GM12878 (cell line): ENCODE data around the gene NF1. TPM values are rescaled to one million over a fixed set of nuclear protein-coding genes. Genes with fewer than 3 reads are reported as not detected.

Experiments used
- ATAC-seq: fragments of 200-7000 bp; cut with Tn5 transposase; 3 replicates; pipeline ENCODE4 v1.9.1; 2020; ENCODE audit warnings: mild to moderate bottlenecking, moderate library complexity
- BruUV-seq: library from RNA; stranded (reverse); fragments of 400-500 nt; replicated peaks from 2 replicates; lab custom pipeline; 2021; lab: Mats Ljungman, UMichigan
- CTCF ChIA-PET: fragments of 300-600 bp; sonication (Branson Sonifier 250); formaldehyde crosslinking; extraction: SDS; loops from one replicate; lab custom pipeline; 2021; ENCODE audit warnings: inconsistent platforms; lab: Yijun Ruan, JAX
- POLR2A ChIA-PET: fragments of 350-600 bp; formaldehyde crosslinking; extraction: SDS; loops from one replicate; lab custom pipeline; 2021; ENCODE audit warnings: inconsistent platforms; lab: Charles Lee
- RAD21 ChIA-PET: fragments of 300-600 bp; sonication (Branson Sonifier 250); formaldehyde crosslinking; loops from one replicate; lab custom pipeline; 2023; ENCODE audit warnings: antibody characterized with exemption; ENCODE audit not compliant: unreplicated experiment; lab: Charles Lee
- SMC1A ChIA-PET: fragments of 300-600 bp; sonication (Branson Sonifier 250); formaldehyde crosslinking; loops from one replicate; lab custom pipeline; 2023; ENCODE audit not compliant: unreplicated experiment, uncharacterized antibody; lab: Charles Lee
- DNase-seq: peaks from one replicate; pipeline ENCODE4 v3.0.0-alpha.2; 2011; ENCODE audit warnings: low read depth, low spot score
- FAIRE-seq: peaks from 3 replicates; lab custom pipeline; 2011; peaks lifted over from hg19 to GRCh38; lab: Jason Lieb, UNC
- H2AFZ ChIP-seq: 2 replicates; pipeline ENCODE4 v1.6.0; 2011; ENCODE audit warnings: low read depth, low read length, control low read depth; ENCODE audit not compliant: control insufficient read depth
- H3K27ac ChIP-seq: 2 replicates; pipeline ENCODE4 v1.5.1; 2011; ENCODE audit warnings: control low read depth; ENCODE audit not compliant: control insufficient read depth, insufficient read depth
- H3K27me3 ChIP-seq, 2 experiments: replicated peaks in 1 of 2; 2 replicates each; pipeline versions ENCODE4 v1.6.0 to v1.6.1; 2011; ENCODE audit warnings: low read length in 1 of 2; ENCODE audit not compliant: control insufficient read depth in 2 of 2, insufficient read depth in 2 of 2
- H3K36me3 ChIP-seq, 2 experiments: 2 replicates each; pipeline ENCODE4 v1.5.1; 2011; ENCODE audit warnings: low read length in 1 of 2; ENCODE audit not compliant: control insufficient read depth in 2 of 2, insufficient read depth in 2 of 2
- H3K4me1 ChIP-seq: 2 replicates; pipeline ENCODE4 v1.6.1; 2011; ENCODE audit warnings: mild to moderate bottlenecking, low read length, moderate library complexity, mixed read lengths; ENCODE audit not compliant: control insufficient read depth, insufficient read depth
- H3K4me2 ChIP-seq: 2 replicates; pipeline ENCODE4 v1.6.0; 2011; ENCODE audit warnings: control low read depth; ENCODE audit not compliant: control insufficient read depth, insufficient read depth
- H3K4me3 ChIP-seq: fragments of 200-600 bp; sonication (generic); 2 replicates; pipeline ENCODE4 v1.5.1; 2016
- H3K79me2 ChIP-seq: 2 replicates; pipeline ENCODE4 v1.6.0; 2011; ENCODE audit warnings: low read length; ENCODE audit not compliant: control insufficient read depth, insufficient read depth
- H3K9ac ChIP-seq: 2 replicates; pipeline ENCODE4 v1.8.0; 2011; ENCODE audit warnings: low read length, control low read depth, mixed read lengths; ENCODE audit not compliant: control insufficient read depth, insufficient read depth
- H3K9me3 ChIP-seq: replicated peaks from 3 replicates; pipeline ENCODE4 v1.5.1; 2011; ENCODE audit warnings: mild to moderate bottlenecking, low read length; ENCODE audit not compliant: control insufficient read depth, insufficient read depth
- H4K20me1 ChIP-seq: 2 replicates; pipeline ENCODE4 v1.6.0; 2011; ENCODE audit not compliant: control insufficient read depth, insufficient read depth
- CHD2 ChIP-seq: IDR thresholded peaks from 2 replicates; pipeline ENCODE4 v1.6.1; 2011; ENCODE audit warnings: low read depth, low read length, improper control_type of control experiment, borderline replicate concordance
- CTCF ChIP-seq, 3 experiments: IDR thresholded peaks in 2 of 3; conservative IDR thresholded peaks in 1 of 3; 2 replicates each; pipeline ENCODE4 v1.5.1; 2011; ENCODE audit warnings: low read depth in 3 of 3, low read length in 3 of 3, mild to moderate bottlenecking in 3 of 3, control low read depth in 2 of 3, moderate library complexity in 2 of 3, inconsistent platforms in 1 of 3, mixed read lengths in 1 of 3; ENCODE audit not compliant: control insufficient read depth in 2 of 3, insufficient read depth in 1 of 3; ENCODE audit errors: extremely low read depth in 1 of 3
- FOXK2 ChIP-seq: fragments of 450-650 bp; IDR thresholded peaks from 2 replicates; pipeline ENCODE4 v1.6.1; 2017; ENCODE audit warnings: mild to moderate bottlenecking, moderate library complexity
- PAX8 ChIP-seq: fragments of 450-650 bp; IDR thresholded peaks from 2 replicates; pipeline ENCODE4 v1.6.1; 2017; ENCODE audit warnings: mild to moderate bottlenecking, moderate library complexity
- PKNOX1 ChIP-seq: fragments of 450-650 bp; IDR thresholded peaks from 2 replicates; pipeline ENCODE4 v1.6.1; 2016; ENCODE audit warnings: mild to moderate bottlenecking
- RAD21 ChIP-seq: IDR thresholded peaks from 2 replicates; pipeline ENCODE4 v1.6.1; 2011; ENCODE audit warnings: mild to moderate bottlenecking, low read depth, low read length, moderate library complexity; ENCODE audit not compliant: insufficient read depth
- ZBTB11 ChIP-seq: fragments of 450-650 bp; formaldehyde crosslinking; IDR thresholded peaks from 2 replicates; pipeline ENCODE4 v1.5.0; 2022; ENCODE audit warnings: mild to moderate bottlenecking, missing genetic modification characterization
- ZBTB33 ChIP-seq: fragments of 450-650 bp; IDR thresholded peaks from 2 replicates; pipeline ENCODE4 v1.6.1; 2017; ENCODE audit warnings: mild to moderate bottlenecking
- ZBTB40 ChIP-seq: fragments of 450-650 bp; IDR thresholded peaks from 2 replicates; pipeline ENCODE4 v1.6.1; 2016; ENCODE audit warnings: mild to moderate bottlenecking, moderate library complexity, borderline replicate concordance
- WGBS: methylation state at CpG from one replicate; pipeline ENCODE4 v1.1.6; 2016; ENCODE audit warnings: low lambda C conversion rate; ENCODE audit not compliant: insufficient replicate concordance, insufficient coverage; ENCODE audit errors: missing lambda C conversion rate; 5-methylcytosine and 5-hydroxymethylcytosine counted together
- in situ Hi-C: fragments of 300-500 bp; cut with MboI; formaldehyde crosslinking; loops from 9 replicates; pipeline ENCODE4 v1.14.3; 2018; ENCODE audit warnings: mixed read lengths
- intact Hi-C: fragments of 100-400 bp; cut with micrococcal nuclease; formaldehyde crosslinking; loops from one replicate; pipeline ENCODE4 v1.14.2; 2022; ENCODE audit not compliant: unreplicated experiment
- polyA plus RNA-seq, 11 experiments: library from polyadenylated mRNA; depleted of rRNA in 4 of 11; unstranded in 6 of 11; stranded (reverse) in 5 of 11; fragments of >200 nt; fragmentation: Nextera tagmentation in 4 of 11; fragmentation: Illumina TruSeq in 1 of 11; extraction: Ambion mirVana in 4 of 11; extraction: Trizol in 1 of 11; gene quantifications; 1 replicate in 1 of 11; 2 replicates in 10 of 11; pipeline versions ENCODE4 v1.2.1 to v1.2.3, GENCODE V29; 2011 to 2016; ENCODE audit warnings: inconsistent platforms in 2 of 11, missing spikeins in 2 of 11, low read depth in 1 of 11
- total RNA-seq, 4 experiments: library from RNA; depleted of rRNA in 3 of 4; stranded (reverse); fragments of >200 nt in 3 of 4; fragmentation: Illumina TruSeq in 1 of 4; extraction: Trizol in 1 of 4; gene quantifications; 2 replicates each; pipeline versions ENCODE4 v1.2.1 to v1.2.3, GENCODE V29; 2013 to 2021

The NF1 gene
- total and polyA plus RNA-seq, 10 of the 15 experiments (the other 5 are each of a cell fraction or from before 2014, with no cell fraction given), result 2.5 to 31.8 (median 16.6) TPM

GRCh38 chr17:31092475-31093064 is 2.2 kb upstream of the NF1 start:
- Histone ChIP-seq H3K9ac (no peak overlapping the region), H3K27ac (no peak overlapping the region), H3K4me3 (no peak overlapping the region), H3K4me2 (no peak overlapping the region), H3K36me3 (no peaks in the 10 kb centered on the region), H3K4me1 (no peaks in the 10 kb centered on the region), H3K27me3 (no peaks in the 10 kb centered on the region), H4K20me1 (no peaks in the 10 kb centered on the region; the same call in 1 of the 2 replicates), H3K79me2 (peaks cover 24% of the 10 kb centered on the region), H3K9me3 (no peaks in the 10 kb centered on the region), H2AFZ (no peak overlapping the region)
- CTCF ChIA-PET, result interaction anchor here (0.9 to 1.4 kb wide), 2 partner anchors 121 to 123 kb away, joined by 3 read pairs; no protein-coding TSS in a partner anchor
- BruUV-seq, result no TSS peak
- no peak for ATAC-seq
- POLR2A ChIA-PET, result interaction anchor here (0.5 to 0.6 kb wide), 2 partner anchors 105 to 159 kb away, joined by 3 to 5 read pairs; no protein-coding TSS in a partner anchor
- intact Hi-C loops, result no loop called here
- in situ Hi-C loops, result no loop called here
- 93% methylated on average over 1 of the region's 1 CpG for WGBS
- SMC1A ChIA-PET, result interaction anchor here (0.9 to 1.5 kb wide), 2 partner anchors 123 to 124 kb away, joined by 3 to 6 read pairs; no protein-coding TSS in a partner anchor
- no peak for FAIRE-seq
- RAD21 ChIA-PET, result no interaction called here
- DNase-seq, result no peak
- TF ChIP-seq ZBTB11 (no peak), ZBTB40 (no peak), PKNOX1 (0 out of 2 replicates have a peak, but pooled peaks have one; percentile 20), FOXK2 (no peak), PAX8 (no peak), CHD2 (no peak), ZBTB33 (no peak), CTCF (IDR thresholded peaks at IDR 0.05 in 2 of 3, conservative IDR thresholded peaks at IDR 0.05 in 1 of 3; ENCODE audit: control insufficient read depth in 2 of 3, extremely low read depth in 1 of 3, insufficient read depth in 1 of 3, low read depth in 3 of 3, low read length in 3 of 3) (no peak), RAD21 (peak; percentile 38; the same call in 1 of the 2 replicates)
